Ectodermal cell (in vitro differentiated cells): ENCODE results near the gene FTCD.
"Not testable (repeated sequence)": the region's sequence is repeated elsewhere in the genome, so short reads cannot be mapped to it uniquely, and the experiment has no call there.

Source experiments
- H3K27ac ChIP-seq: 2 replicates; pipeline ENCODE4 v1.7.0; 2013; ENCODE audit warnings: mild to moderate bottlenecking, low read depth, low read length; ENCODE audit not compliant: insufficient read depth, poor library complexity, severe bottlenecking
- H3K27me3 ChIP-seq: 2 replicates; pipeline ENCODE4 v1.7.0; 2013; ENCODE audit warnings: mild to moderate bottlenecking, low read length; ENCODE audit not compliant: insufficient read depth, control insufficient read depth, poor library complexity, severe bottlenecking
- H3K36me3 ChIP-seq: one replicate; pipeline ENCODE4 v1.7.0; 2013; ENCODE audit warnings: low read length; ENCODE audit not compliant: control insufficient read depth, insufficient read depth
- H3K4me1 ChIP-seq: one replicate; pipeline ENCODE4 v1.7.0; 2013; ENCODE audit warnings: low read length; ENCODE audit not compliant: control insufficient read depth, insufficient read depth
- H3K4me3 ChIP-seq: 2 replicates; pipeline ENCODE4 v1.7.0; 2013; ENCODE audit warnings: low read depth, low read length, control low read depth; ENCODE audit not compliant: insufficient read depth
- H3K9me3 ChIP-seq: 2 replicates; pipeline ENCODE4 v1.7.0; 2013; ENCODE audit warnings: mild to moderate bottlenecking, low read length, moderate library complexity; ENCODE audit not compliant: control insufficient read depth
- WGBS, 2 experiments: methylation state at CpG; one replicate each; pipeline ENCODE4 v1.1.7; 2013; ENCODE audit warnings: missing lambda C conversion rate in 2 of 2; 5-methylcytosine and 5-hydroxymethylcytosine counted together

The FTCD gene

GRCh38 chr21:46114963-46115362 is 40.4 kb downstream of the FTCD start:
- Histone ChIP-seq H3K4me1 (no peaks in the 10 kb centered on the region), H3K36me3 (no peaks in the 10 kb centered on the region), H3K4me3 (no peak overlapping the region)

DNA sequence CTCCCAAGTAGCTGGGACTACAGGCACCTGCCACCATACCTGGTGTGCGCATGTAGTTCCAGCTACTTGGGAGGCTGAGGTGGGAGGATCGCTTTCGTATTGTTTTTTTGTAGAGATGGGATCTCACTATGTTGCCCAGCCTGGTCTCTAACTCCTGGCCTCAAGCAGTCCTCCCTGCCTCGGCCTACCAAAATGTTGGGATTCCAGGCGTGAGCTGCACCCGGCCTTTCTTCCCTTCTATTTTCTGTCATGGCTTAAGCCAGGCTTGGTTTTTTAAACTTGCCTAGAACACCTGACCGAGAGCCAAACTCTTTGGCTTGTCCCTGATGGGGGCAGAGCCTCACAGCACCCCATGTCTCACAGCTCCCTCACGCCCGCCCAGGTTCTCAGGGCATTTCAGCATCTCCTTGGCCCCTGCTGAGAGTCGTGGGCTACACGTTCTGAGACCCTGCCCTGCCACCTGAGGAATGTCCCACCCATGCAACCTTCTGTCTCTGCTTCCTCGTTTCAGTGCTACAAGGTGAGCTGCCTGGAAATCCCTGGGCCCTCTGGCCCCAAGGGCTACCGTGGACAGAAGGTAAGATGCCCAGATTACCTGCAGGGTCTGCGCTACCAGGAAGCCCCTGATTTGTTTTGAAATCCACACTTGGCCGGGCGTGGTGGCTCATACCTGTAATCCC is 41.7 kb downstream of the FTCD start:
- Histone ChIP-seq H3K27ac (no peak overlapping the region), H3K27me3 (no peaks in the 10 kb centered on the region), H3K36me3 (no peaks in the 10 kb centered on the region), H3K4me1 (no peaks in the 10 kb centered on the region), H3K9me3 (no peaks in the 10 kb centered on the region), H3K4me3 (no peak overlapping the region)
- WGBS, 2 experiments, result 93 to 94% methylated on average over 16 of the region's 16 CpGs

More at GRCh38 chr21:46114963-46115362, 40.4 kb downstream of the FTCD start:
- 91% methylated on average over 4 of the region's 4 CpGs for WGBS, 2 experiments
- Histone ChIP-seq H3K27me3 (no peaks in the 10 kb centered on the region), H3K9me3 (no peaks in the 10 kb centered on the region), H3K27ac (no peak overlapping the region)

- 94 to 95% methylated on average over 20 of the region's 20 CpGs for WGBS, 2 experiments
- Histone ChIP-seq H3K36me3 (no peaks in the 10 kb centered on the region), H3K4me1 (no peaks in the 10 kb centered on the region), H3K9me3 (no peaks in the 10 kb centered on the region), H3K27me3 (no peaks in the 10 kb centered on the region), H3K4me3 (no peak overlapping the region), H3K27ac (no peak overlapping the region)
Observed at GRCh38 chr21:46112725-46113215, 42.6 kb downstream of the FTCD start.

DNA sequence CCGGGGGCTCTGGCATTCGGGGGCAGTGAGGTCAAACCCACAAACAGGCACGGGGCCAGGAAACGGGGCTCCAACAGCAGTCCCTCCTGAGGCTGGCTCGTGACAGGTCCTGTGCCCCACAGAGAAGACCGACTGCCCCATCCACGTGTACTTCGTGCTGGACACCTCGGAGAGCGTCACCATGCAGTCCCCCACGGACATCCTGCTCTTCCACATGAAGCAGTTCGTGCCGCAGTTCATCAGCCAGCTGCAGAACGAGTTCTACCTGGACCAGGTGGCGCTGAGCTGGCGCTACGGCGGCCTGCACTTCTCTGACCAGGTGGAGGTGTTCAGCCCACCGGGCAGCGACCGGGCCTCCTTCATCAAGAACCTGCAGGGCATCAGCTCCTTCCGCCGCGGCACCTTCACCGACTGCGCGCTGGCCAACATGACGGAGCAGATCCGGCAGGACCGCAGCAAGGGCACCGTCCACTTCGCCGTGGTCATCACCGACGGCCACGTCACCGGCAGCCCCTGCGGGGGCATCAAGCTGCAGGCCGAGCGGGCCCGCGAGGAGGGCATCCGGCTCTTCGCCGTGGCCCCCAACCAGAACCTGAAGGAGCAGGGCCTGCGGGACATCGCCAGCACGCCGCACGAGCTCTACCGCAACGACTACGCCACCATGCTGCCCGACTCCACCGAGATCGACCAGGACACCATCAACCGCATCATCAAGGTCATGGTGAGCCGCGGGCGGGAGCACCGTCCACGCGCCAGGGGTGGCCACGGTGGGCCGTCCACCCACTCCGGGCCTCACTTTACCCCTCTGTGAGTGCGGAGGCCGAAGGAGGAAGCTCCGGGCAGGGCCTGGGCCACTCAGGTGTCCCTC is 43.3 kb downstream of the FTCD start:
- no peaks in the 10 kb centered on the region for H3K9me3 ChIP-seq
- WGBS, 2 experiments, result 95 to 96% methylated on average over 69 of the region's 69 CpGs
- H3K27me3 ChIP-seq, result no peaks in the 10 kb centered on the region
- no peaks in the 10 kb centered on the region for H3K36me3 ChIP-seq
- no peak overlapping the region for H3K4me3 ChIP-seq
- H3K27ac ChIP-seq, result no peak overlapping the region
- H3K4me1 ChIP-seq, result no peaks in the 10 kb centered on the region

DNA sequence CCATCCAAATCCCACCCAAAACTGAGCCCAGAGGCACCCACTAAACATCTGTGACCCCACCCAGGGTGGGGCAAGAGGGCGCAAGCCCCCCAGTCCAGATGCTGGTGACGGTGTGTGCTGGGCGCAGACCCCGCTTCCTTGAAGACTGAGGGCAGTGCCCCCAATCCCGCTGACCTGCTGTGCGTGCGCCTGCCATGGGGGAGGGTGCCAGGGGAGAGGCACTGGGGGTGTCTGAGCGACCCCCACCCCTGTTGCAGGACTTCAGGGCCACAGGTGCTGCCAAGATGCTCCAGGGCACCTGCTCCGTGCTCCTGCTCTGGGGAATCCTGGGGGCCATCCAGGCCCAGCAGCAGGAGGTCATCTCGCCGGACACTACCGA is 44.2 kb downstream of the FTCD start:
- Histone ChIP-seq H3K36me3 (no peaks in the 10 kb centered on the region), H3K27ac (no peak overlapping the region), H3K27me3 (no peaks in the 10 kb centered on the region), H3K4me1 (no peaks in the 10 kb centered on the region), H3K9me3 (peaks cover 2% of the 10 kb centered on the region), H3K4me3 (no peak overlapping the region)
- WGBS, 2 experiments, result 93 to 94% methylated on average over 11 to 12 of the region's 12 CpGs

DNA sequence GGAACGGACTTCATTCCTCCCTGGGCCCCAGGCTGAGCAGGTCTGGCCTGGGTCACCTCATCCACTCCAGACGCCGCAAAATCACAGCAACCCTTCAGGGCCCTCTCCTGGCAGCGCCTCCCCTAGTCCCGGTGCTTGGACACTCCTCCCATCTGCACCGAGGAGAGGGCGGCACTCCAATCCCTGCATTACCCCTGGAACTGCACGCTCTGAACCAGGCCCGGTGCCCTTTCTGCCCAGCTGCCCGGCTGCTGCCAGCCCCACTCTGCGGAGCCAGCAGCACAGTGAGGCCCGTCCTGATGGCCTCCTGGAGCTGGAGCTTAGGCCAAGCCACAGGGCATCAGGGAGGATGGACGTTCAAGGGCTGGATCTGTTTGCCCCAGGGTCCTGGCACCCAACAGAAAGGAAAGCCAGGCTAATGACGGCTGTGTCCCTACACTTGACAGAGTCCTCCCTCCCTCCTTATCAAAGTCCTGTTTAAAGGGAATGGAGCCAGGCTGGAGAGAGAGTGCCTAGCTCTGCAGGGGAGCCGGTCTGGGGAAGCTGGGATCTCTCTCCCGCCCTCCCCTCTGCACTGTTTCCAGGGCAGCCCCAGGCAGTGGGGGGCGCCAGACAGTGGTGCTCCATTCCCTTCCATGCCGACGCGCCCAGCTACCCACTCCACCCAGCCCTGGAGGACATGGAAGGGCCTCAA is 44.7 kb downstream of the FTCD start:
- Histone ChIP-seq H3K36me3 (no peaks in the 10 kb centered on the region), H3K27ac (no peak overlapping the region), H3K27me3 (no peaks in the 10 kb centered on the region), H3K4me1 (no peaks in the 10 kb centered on the region), H3K9me3 (peaks cover 3% of the 10 kb centered on the region), H3K4me3 (no peak overlapping the region)
- WGBS, 2 experiments, result 79 to 82% methylated on average over 20 of the region's 20 CpGs

DNA sequence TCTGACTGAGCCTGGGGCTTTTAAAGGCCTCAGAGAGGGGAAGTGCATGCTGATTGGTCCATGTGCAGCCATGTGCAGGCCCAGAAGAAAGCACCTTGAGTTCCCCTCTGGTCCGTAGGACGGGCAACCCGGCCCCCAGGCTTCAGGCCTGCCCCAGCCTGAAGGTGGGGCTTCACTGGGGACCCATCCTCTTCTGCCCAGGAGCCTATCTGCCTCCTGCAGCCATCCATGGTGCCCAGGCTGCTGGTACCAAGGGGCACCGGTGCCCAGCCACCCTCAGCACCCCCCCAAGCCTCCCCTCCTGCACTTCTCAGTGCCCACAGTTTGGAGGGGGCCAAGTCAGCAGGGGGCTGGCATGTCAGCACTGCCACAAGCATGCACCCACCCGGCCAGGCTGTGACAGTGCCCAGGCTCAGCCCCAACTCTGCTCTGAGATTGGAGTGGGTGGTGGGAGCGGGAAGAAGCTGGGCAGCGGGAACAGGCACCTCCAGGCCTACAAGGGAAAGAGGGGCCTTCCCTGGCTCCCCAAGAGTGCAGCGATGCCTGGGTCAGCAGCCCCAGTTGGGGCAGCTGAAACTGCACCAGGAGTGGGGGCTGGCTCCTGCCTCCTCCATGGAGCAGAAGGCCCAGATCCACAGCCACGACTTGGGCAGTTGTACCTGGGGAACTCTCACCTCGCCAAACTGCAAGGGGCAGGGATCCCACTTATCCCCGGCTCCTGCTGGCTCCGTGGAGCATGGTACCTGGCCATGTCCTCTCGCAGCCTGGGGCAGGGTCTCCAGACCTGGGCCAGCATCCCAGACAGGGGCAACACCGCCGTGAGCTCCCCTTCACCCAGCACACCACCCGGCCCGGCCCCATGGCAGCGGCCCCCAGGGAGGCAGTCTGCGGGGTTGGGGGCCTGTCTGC is 45.8 kb downstream of the FTCD start:
- no peak overlapping the region for H3K4me3 ChIP-seq
- H3K27ac ChIP-seq, result no peak overlapping the region
- peaks cover 3% of the 10 kb centered on the region for H3K9me3 ChIP-seq
- H3K4me1 ChIP-seq, result no peaks in the 10 kb centered on the region
- WGBS, 2 experiments, result 94% methylated on average over 19 of the region's 19 CpGs
- no peaks in the 10 kb centered on the region for H3K27me3 ChIP-seq
- no peaks in the 10 kb centered on the region for H3K36me3 ChIP-seq

- no peaks in the 10 kb centered on the region for H3K4me1 ChIP-seq
- H3K36me3 ChIP-seq, result no peaks in the 10 kb centered on the region
- peaks cover 3% of the 10 kb centered on the region for H3K9me3 ChIP-seq
- no peak overlapping the region for H3K4me3 ChIP-seq
- H3K27ac ChIP-seq, result no peak overlapping the region
- no peaks in the 10 kb centered on the region for H3K27me3 ChIP-seq
- 91 to 94% methylated on average over 9 of the region's 9 CpGs for WGBS, 2 experiments
Observed at GRCh38 chr21:46108827-46109312, 46.5 kb downstream of the FTCD start.

- not testable (repeated sequence) for H3K9me3 ChIP-seq, H3K4me3 ChIP-seq, H3K27ac ChIP-seq, H3K4me1 ChIP-seq, H3K27me3 ChIP-seq, H3K36me3 ChIP-seq
- 7 to 18% methylated on average over 2 of the region's 2 CpGs for WGBS, 2 experiments
Observed at GRCh38 chr21:46107376-46107775, 48.0 kb downstream of the FTCD start.
